GM18502 (cell line): ENCODE measurements around the gene TAF13.
"Not testable (repeated sequence)": the region's sequence is repeated elsewhere in the genome, so short reads cannot be mapped to it uniquely, and the experiment has no call there.

Source experiments
- ATAC-seq: cut with Tn5 transposase; IDR thresholded peaks from one replicate; pipeline ENCODE4 v1.9.1; 2021; ENCODE audit warnings: mild to moderate bottlenecking; ENCODE audit not compliant: unreplicated experiment, poor library complexity

The TAF13 gene

DNA sequence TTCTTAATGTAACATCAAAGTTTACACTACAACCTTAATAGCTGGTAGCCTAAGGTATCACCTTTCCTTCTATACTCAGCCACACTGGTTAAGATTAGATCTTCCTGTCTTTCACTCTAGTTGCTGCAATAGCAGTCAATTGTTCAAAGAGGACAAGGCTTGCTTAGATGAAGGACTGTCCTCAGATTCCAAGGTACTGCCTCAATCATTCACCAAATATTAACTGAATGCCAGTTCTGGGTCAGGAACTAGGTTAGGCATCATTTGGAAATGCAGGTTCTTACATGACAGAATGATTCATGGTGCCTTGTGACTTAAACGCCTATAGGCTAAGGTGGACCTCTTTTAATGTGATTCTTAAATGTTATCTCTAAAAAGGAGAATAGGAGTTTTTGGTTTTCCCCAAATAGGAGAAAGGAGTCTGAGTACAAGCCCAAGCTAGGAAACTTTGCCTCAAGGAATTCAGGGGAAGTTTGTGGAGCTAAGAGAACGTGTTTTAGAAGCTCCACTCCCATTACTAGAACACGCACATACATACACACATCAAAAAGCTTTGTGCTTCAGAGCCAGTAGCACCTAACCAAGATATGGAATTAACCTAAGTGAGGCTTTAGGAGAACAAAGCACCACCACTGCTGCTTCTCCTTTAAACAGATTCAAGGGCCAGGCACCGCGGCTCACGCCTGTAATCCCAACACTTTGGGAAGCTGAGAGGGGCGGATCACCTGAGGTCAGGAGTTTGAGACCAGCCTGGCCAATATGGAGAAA lies 25.4 kb downstream of the TAF13 start:
- ATAC-seq: no peak

DNA sequence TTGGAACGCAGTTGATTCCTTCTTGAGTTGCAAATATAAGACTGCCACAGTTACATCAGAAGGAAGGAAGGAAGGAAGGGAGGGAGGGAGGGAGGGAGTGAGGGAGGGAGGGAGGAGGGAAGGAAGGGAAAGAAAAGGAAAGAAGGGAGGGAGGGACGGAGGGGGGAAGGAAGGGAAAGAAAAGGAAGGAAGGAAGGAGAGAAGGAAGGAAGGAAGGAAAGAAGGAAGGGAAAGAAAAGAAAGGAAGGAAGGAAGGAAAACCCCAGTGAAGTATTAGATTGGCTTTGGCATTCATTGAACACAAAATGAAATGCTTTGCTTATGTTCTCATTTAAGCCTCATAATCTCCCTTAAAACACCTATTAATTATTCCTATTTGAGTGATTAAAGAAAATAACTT lies 27.5 kb downstream of the TAF13 start:
- no peak for ATAC-seq

DNA sequence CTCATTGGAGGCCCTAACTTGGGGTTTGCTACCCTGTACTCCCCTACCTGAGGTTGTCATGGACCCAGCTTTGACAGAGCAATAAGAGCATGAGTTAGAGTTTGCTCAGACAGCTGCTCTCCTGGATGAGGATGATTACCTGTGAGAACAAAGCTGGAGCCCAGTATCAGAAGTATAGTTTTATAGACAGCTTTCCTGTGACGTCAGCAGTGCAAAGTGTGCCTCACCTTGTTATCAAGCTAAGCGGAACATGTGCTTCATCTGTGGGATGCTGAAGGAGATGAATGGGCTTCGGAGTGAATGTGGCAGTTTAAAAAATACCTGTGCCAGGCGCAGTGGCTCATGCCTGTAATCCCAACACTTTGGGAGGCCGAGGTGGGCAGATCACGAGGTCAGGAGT lies 28.5 kb downstream of the TAF13 start:
- ATAC-seq: no peak

DNA sequence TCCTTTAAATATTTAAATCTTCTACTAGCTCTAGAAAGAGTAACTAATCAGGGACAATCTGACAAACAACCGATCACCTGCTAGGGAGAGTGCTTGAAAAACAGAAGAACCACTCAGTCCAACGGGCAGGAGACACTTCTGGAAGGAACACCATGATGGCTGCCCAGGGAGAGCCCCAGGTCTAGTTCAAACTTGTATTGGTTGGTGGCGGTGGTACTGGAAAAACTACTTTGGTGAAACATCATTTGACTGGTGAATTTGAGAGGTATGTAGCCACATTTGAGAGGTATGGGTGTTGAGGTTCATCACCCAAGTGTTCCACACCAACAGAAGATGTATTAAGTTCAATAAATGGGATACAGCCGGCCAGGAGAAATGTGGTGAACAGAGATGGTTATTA lies 29.1 kb downstream of the TAF13 start:
- no peak for ATAC-seq

DNA sequence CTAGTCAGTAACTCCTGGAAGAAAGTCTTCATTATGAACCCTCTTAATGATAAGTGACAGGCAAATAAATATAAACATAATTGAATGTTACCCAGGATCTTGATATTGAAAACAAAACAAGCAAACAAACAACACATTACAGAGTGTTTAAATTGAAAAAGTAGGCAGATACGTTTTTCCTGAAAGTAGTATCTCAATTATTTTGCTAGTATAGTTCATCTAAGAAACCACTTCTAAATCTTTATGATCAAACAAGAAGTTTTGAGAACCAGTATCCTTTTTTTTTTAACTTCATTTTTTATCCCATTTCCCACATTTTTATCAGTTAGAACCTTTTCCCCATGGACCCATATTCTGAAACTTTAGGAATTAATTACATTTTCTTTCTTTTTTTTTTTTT lies 30.2 kb downstream of the TAF13 start:
- ATAC-seq: no peak

DNA sequence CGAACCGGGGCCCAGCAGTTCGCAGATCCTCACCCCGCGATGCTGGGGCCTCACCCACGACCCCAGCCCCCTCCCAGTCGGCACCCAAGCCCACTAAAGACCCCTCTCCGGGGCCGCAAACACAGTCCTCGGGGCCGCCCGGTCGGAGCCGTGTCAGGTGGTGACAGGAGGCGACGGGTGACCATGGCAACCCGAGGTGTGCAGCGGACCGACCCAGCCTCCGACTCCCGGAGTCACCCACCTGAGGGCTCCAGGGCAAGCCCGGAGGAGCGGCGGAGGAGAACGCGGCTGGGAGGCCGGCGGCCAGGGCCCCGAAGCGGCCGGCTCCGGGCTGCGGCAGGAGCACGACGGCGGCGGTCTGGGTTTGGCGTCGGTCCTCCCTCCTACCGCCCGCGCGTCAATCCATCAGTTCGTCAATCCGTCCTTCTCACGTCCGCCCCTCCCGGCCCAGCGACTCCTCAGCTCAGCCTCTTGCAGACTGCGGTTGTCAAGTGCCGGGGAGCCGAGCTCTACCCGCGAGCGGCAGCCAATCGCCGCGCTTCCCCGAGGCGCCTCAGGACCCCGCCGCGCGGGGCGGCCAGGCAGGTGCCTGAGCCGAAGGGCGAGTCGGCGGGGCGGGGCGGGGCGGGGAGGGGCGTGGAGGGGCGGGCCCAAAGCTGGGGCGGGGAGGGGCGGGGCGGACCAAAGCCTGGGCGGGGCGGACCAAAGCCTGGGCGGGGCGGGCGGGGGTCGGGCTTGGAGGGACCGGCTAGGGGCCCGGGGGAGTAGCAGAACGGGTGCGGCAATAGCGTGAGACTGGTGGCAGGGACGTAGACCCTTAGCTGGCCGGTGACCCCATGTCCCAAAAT lies 34.0 kb downstream of the TAF13 start, which contains the start of gene WDR47:
Gene WDR47, minus strand, starts transcription at position 482 of the 848 bp plus-strand sequence. CDS start 18,590 bp downstream, outside the sequence.
- peak; percentile 95 for ATAC-seq

DNA sequence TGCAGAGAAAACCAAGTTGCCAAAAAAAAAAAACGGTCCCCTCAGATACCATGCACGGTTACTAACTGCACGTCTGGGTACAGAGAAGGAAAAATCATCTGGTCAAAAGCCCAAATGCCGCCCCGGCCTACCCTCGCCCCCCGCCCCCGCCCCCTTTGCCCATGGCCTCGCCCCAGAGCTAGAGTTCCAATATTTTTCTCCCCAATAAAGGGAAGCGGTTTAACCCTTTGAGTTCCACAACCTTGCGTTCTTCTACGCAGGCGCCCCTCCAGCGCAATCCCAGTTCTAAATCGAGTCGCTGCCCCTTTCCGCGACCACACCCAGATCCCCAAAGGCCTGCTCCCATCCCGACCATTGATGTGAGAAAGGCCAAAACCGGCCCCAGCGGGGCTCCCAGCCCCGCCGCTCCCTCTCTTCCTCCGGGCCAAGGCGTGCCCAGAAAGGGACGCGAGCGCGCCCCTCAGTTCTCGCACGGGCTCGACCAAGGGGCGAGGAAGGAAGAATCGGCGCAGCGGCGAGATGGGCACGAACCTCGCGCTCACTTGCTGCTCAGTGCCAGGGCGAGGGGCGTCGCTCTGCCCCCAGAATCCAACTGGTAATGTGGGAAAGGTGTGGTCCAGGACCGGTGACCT lies 34.7 kb downstream of the TAF13 start:
- ATAC-seq: peak; percentile 33

DNA sequence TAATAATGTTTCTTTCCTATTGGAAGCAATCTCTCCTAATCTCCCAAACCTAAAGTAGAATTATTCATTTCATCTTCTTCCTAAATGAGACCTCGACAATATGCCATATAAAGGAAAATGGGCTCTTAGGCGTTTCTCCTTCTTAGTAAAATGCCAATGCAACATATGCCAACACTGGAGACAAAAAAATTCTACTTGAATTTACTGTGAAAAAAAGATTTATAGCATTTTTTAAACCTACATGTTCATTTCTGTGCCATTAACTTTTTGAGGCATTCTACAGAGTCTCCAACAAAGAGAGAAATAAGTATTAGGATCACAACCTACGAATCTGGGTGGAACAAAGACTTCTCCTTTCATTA lies 35.2 kb downstream of the TAF13 start:
- no peak for ATAC-seq

DNA sequence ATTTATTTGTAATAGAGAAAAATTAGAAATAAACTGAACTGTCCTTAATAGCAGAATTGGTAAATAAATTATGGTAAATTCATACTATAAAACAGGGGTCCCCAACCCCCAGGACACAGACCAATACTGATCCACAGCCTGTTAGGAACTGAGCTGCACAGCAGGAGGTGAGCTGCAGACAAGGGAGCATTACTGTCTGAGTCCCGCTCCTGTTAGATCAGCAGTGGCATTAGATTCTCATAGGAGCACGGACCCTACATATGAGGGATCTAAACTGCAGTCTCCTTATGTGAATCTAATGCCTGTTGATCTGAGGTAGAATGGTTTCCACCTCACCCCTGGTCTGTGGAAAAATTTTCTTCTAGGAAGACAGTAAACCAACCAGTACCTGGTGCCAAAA lies 41.4 kb downstream of the TAF13 start:
- ATAC-seq: no peak

DNA sequence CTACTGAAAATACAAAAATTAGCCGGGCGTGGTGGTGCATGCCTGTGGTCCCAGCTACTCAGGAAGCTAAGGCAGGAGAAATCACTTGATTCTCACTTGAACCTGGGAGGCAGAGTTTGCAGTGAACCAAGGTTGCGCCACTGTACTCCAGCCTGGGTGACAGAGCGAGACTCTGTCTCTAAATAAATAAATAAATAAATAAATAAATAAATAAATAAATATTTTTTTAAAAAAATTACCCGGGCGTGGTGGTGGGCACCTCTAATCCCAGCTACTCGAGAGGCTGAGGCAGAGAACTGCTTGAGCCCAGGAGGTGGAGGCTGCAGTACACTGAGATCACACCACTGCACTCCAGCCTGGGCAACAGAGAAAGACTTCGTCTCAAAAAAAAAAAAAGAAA lies 46.3 kb downstream of the TAF13 start:
- ATAC-seq: not testable (repeated sequence)

DNA sequence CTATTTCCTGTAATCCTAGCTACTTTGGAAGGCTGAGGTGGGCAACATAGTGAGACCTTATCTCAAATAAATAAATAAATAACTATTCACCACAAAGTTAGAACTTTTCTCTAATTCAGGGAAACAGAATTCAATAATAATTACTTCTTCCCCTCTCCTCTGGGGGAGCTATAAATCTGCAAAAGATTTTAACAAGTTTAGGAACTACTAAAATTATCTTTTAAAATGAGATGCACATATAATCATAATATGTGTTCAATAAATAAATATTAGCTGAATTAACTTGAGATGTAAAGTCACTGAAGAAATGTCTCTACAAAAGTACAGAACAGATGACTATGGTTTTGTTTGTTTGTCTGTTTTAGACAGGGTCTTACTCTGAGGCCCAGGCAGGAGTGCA lies 48.0 kb downstream of the TAF13 start:
- no peak for ATAC-seq

DNA sequence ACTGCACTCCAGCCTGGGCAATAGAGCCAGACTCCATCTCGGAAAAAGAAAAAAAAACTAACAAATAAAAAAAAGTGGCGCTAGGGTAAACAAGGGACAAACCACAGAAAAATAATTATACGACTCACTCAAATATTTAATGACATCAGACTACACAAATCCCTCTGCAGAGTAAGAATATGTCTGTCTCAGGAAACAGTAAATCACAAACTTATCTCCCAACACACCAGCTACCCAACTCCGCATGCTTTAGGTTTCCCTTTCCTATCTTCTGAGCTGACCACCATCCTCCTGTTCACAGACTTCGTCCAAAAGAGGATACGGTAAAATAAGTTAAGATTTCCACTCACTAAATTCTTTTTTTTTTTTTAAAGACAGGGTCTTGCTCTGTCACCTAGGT lies 50.1 kb downstream of the TAF13 start:
- no peak for ATAC-seq

DNA sequence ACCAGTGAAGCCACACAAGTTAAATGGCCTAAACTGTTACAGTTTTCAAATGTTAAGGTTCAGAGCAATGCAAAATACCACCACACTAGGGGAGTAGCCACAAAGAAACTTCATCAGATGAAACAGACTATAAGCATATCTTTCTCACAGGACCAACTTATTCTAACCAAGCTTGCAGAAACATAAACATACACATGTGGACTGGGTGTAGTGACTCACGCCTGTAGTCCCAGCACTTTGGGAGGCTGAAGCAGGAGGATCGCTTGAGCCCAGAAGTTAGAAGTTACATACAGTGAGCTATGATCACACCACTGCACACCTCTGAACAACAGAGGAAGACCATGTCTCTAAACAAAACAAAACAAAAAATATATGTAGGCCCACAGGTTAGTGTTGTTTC lies 51.2 kb downstream of the TAF13 start:
- no peak for ATAC-seq

DNA sequence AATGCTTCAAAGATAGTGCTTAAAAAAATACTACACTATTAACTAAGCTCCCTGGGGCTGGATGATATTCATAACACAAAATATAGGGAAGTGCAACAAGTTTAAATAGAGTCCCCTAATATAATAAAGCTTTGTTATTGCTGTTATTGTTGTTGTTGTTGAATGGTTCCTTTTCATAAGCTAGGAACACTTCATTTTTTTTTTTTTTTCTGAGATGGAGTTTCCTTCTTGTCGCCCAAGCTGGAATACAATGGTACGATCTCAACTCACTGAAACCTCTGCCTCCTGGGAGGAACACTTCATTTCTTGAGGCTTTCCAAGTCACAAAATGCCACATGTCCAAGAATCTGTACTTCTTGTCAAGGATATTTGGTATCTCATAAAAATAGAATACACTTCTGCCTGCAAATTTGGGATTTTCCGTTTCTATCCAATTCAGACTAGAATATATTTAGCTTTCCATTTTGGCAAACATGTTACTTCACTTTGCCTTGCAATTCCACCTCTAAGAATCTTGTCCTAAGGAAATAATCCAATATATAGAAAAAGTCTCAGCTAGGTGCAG lies 55.0 kb downstream of the TAF13 start:
- ATAC-seq: no peak

DNA sequence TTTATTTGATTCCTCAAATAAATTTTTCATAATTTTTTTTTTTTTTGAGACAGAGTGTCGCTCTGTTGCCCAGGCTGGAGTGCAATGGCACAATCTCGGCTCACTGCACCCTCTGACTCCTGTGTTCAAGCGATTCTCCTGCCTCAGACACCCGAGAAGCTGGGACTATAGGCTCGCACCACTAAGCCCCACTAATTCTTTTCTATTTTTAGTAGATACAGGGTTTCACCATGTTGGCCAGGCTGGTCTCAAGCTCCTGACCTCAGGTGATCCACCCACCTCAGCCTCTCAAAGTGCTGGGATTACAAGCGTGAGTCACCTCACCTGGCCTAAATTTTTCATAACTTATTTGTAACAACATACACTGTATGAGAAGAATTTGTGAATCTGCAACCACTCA lies 58.1 kb downstream of the TAF13 start:
- not testable (repeated sequence) for ATAC-seq

DNA sequence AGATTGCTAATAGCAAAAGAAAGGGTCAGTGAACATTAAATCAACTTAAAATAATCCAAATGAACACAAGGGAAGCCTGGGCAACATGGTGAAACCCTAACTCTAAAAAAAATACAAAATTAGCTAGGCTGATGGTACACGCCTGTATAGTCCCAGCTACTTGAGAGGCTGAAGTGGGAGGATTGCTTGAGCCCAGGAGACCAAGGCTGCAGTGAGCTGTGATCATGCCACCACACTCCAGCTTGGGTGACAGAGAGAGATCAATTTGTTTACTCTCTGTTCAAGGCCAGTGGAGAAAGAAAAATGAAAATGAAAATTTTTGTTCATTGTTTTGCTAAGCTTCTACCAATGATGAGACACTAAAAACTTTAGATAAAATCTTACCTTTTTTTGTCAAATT lies 58.7 kb downstream of the TAF13 start:
- ATAC-seq: no peak
